H1 (cell line): ENCODE results near the gene ZNF483. TPM values are rescaled to one million over a fixed set of nuclear protein-coding genes. Genes with fewer than 3 reads are reported as not detected.

ENCODE experiments used
- CEBPB ChIP-seq: IDR thresholded peaks from 2 replicates; pipeline ENCODE4 v1.6.1; 2012; ENCODE audit warnings: low read depth, low read length
- E2F6 ChIP-seq: IDR thresholded peaks from 2 replicates; pipeline ENCODE4 v1.6.1; 2012; ENCODE audit warnings: inconsistent platforms
- EGR1 ChIP-seq: IDR thresholded peaks from 2 replicates; pipeline ENCODE4 v1.6.1; 2011; ENCODE audit warnings: low read depth, low read length, borderline replicate concordance
- POU5F1 ChIP-seq: IDR thresholded peaks from 2 replicates; pipeline ENCODE4 v1.6.1; 2011; ENCODE audit warnings: low read depth, mild to moderate bottlenecking, low read length, moderate library complexity
- polyA plus RNA-seq, 7 experiments: library from polyadenylated mRNA; depleted of rRNA in 3 of 7; stranded (reverse) in 5 of 7; unstranded in 2 of 7; fragments of >200 nt in 5 of 7; fragments of 200-250 nt in 2 of 7; gene quantifications; 1 replicate in 5 of 7; 2 replicates in 1 of 7; 4 replicates in 1 of 7; pipeline versions ENCODE4 v1.2.1 to v1.2.3, GENCODE V29; 2011 to 2013; ENCODE audit warnings: missing spikeins in 2 of 7, mixed read lengths in 2 of 7
- total RNA-seq: library from RNA; stranded (reverse); fragmentation: NEBNext Ultra II Directional; extraction: Animal tissue kit (Norgen Biotek cat#: 25700); gene quantifications from 2 replicates; pipeline ENCODE4 v1.2.1, GENCODE V29; 2021

ZNF483 gene
- total and polyA plus RNA-seq, 2 of the 8 experiments (the other 6 are each of a cell fraction or from before 2014, with no cell fraction given) = 4.8 to 83.8 TPM

GRCh38 chr9:111586378-111586777 lies 61.4 kb downstream of the ZNF483 start (continued):
- no peak for TF ChIP-seq E2F6
- no peak for TF ChIP-seq CEBPB
- TF ChIP-seq POU5F1 = no peak
- TF ChIP-seq EGR1 = no peak
